ENCODE results near the gene EDEM3. TPM values are rescaled to one million over a fixed set of nuclear protein-coding genes. Genes with fewer than 3 reads are reported as not detected.

Gene EDEM3
- total and polyA plus RNA-seq, 2 of the 8 experiments (the other 6 are each of a cell fraction or from before 2014, with no cell fraction given), result 1.6 to 14.0 TPM

GRCh38 chr1:184643661-184644060 is 111.0 kb downstream of the EDEM3 start (continued):
- TF ChIP-seq, protein P1, sequence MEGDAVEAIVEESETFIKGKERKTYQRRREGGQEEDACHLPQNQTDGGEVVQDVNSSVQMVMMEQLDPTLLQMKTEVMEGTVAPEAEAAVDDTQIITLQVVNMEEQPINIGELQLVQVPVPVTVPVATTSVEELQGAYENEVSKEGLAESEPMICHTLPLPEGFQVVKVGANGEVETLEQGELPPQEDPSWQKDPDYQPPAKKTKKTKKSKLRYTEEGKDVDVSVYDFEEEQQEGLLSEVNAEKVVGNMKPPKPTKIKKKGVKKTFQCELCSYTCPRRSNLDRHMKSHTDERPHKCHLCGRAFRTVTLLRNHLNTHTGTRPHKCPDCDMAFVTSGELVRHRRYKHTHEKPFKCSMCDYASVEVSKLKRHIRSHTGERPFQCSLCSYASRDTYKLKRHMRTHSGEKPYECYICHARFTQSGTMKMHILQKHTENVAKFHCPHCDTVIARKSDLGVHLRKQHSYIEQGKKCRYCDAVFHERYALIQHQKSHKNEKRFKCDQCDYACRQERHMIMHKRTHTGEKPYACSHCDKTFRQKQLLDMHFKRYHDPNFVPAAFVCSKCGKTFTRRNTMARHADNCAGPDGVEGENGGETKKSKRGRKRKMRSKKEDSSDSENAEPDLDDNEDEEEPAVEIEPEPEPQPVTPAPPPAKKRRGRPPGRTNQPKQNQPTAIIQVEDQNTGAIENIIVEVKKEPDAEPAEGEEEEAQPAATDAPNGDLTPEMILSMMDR (IDR thresholded peaks at IDR 0.05; ENCODE audit: control extremely low read depth in 1 of 3, insufficient read depth in 1 of 3, low read depth in 1 of 3, low read length in 3 of 3), result no peak
- TF ChIP-seq ASH2L (IDR thresholded peaks at IDR 0.05; ENCODE audit: low read length) (no peak), CBX8 (IDR thresholded peaks at IDR 0.05; ENCODE audit: borderline replicate concordance, low read depth, low read length) (no peak), YY1 (IDR thresholded peaks at IDR 0.05; ENCODE audit: low read depth, low read length) (no peak), RAD21 (IDR thresholded peaks at IDR 0.05 in 1 of 2, conservative IDR thresholded peaks at IDR 0.05 in 1 of 2; ENCODE audit: low read depth in 2 of 2, low read length in 2 of 2) (no peak)

Measured in H1 (cell line).